Mesenchymal stem cell (in vitro differentiated cells and primary cell): ENCODE results near the gene ARHGEF7.

ENCODE experiments used
- DNase-seq: peaks from one replicate; pipeline ENCODE4 v3.0.0-alpha.2; 2013
- H2AFZ ChIP-seq: one replicate; pipeline ENCODE4 v1.6.1; 2013; ENCODE audit warnings: low read depth, mild to moderate bottlenecking, control low read depth, inconsistent platforms, low read length, moderate library complexity
- H2AK5ac ChIP-seq: 2 replicates; pipeline ENCODE4 v1.6.1; 2013; ENCODE audit warnings: low read length, moderate library complexity, mild to moderate bottlenecking, inconsistent platforms; ENCODE audit not compliant: severe bottlenecking
- H2BK120ac ChIP-seq: one replicate; pipeline ENCODE4 v1.6.1; 2013; ENCODE audit warnings: low read depth, mild to moderate bottlenecking, inconsistent platforms, low read length, moderate library complexity
- H2BK12ac ChIP-seq, 2 experiments: one replicate each; pipeline ENCODE4 v1.6.1; 2013; ENCODE audit warnings: inconsistent platforms in 2 of 2, low read length in 2 of 2, mild to moderate bottlenecking in 2 of 2, moderate library complexity in 2 of 2, control low read depth in 1 of 2
- H2BK15ac ChIP-seq: one replicate; pipeline ENCODE4 v1.6.1; 2013; ENCODE audit warnings: mild to moderate bottlenecking, low read depth, inconsistent platforms; ENCODE audit not compliant: poor library complexity, severe bottlenecking
- H2BK5ac ChIP-seq: 2 replicates; pipeline ENCODE4 v1.6.1; 2013; ENCODE audit warnings: low read depth, mild to moderate bottlenecking, low read length, control low read depth, inconsistent platforms; ENCODE audit not compliant: poor library complexity, severe bottlenecking
- H3K14ac ChIP-seq, 2 experiments: one replicate each; pipeline ENCODE4 v1.6.1; 2013; ENCODE audit warnings: inconsistent platforms in 2 of 2, low read length in 2 of 2, control low read depth in 1 of 2, mild to moderate bottlenecking in 1 of 2, moderate library complexity in 1 of 2
- H3K18ac ChIP-seq, 2 experiments: one replicate each; pipeline ENCODE4 v1.6.1; 2013; ENCODE audit warnings: inconsistent platforms in 2 of 2, low read length in 2 of 2, control low read depth in 1 of 2, low read depth in 1 of 2, mild to moderate bottlenecking in 1 of 2
- H3K23ac ChIP-seq, 2 experiments: one replicate each; pipeline ENCODE4 v1.6.1; 2013; ENCODE audit warnings: inconsistent platforms in 2 of 2, low read length in 2 of 2, mild to moderate bottlenecking in 2 of 2, moderate library complexity in 2 of 2, control low read depth in 1 of 2
- H3K27ac ChIP-seq: 2 replicates; pipeline ENCODE4 v1.5.1; 2013; ENCODE audit warnings: mild to moderate bottlenecking, moderate library complexity, low read length, control low read depth, inconsistent platforms; ENCODE audit not compliant: poor library complexity, severe bottlenecking
- H3K27me3 ChIP-seq, 2 experiments: 2 replicates each; pipeline versions ENCODE4 v1.6.1 to v1.7.0; 2013; ENCODE audit warnings: low read length in 2 of 2, mild to moderate bottlenecking in 2 of 2, moderate library complexity in 2 of 2, control low read depth in 1 of 2, inconsistent platforms in 1 of 2; ENCODE audit not compliant: control insufficient read depth in 1 of 2, insufficient read depth in 1 of 2
- H3K36me3 ChIP-seq, 2 experiments: 2 replicates each; pipeline versions ENCODE4 v1.6.1 to v1.7.0; 2013; ENCODE audit warnings: low read length in 2 of 2, control low read depth in 1 of 2, inconsistent platforms in 1 of 2, low read depth in 1 of 2, mild to moderate bottlenecking in 1 of 2; ENCODE audit not compliant: insufficient read depth in 2 of 2, control insufficient read depth in 1 of 2
- H3K4ac ChIP-seq, 2 experiments: one replicate each; pipeline ENCODE4 v1.6.1; 2013; ENCODE audit warnings: inconsistent platforms in 2 of 2, low read length in 2 of 2, mild to moderate bottlenecking in 2 of 2, moderate library complexity in 2 of 2, control low read depth in 1 of 2, low read depth in 1 of 2
- H3K4me1 ChIP-seq: 2 replicates; pipeline ENCODE4 v1.6.1; 2013; ENCODE audit warnings: low read depth, low read length, control low read depth; ENCODE audit not compliant: control insufficient read depth, insufficient read depth
- H3K4me2 ChIP-seq: 2 replicates; pipeline ENCODE4 v1.6.1; 2013; ENCODE audit warnings: low read length, mild to moderate bottlenecking, inconsistent platforms; ENCODE audit not compliant: poor library complexity, severe bottlenecking
- H3K4me3 ChIP-seq, 2 experiments: 2 replicates each; pipeline versions ENCODE4 v1.5.1 to v1.7.0; 2013; ENCODE audit warnings: low read length in 2 of 2, mild to moderate bottlenecking in 2 of 2, control low read depth in 1 of 2, low read depth in 1 of 2; ENCODE audit not compliant: insufficient read depth in 1 of 2
- H3K79me1 ChIP-seq: replicated peaks from 2 replicates; pipeline ENCODE4 v1.6.1; 2013; ENCODE audit warnings: mild to moderate bottlenecking, control low read depth, low read length, inconsistent platforms; ENCODE audit not compliant: poor library complexity, severe bottlenecking
- H3K9ac ChIP-seq: 2 replicates; pipeline ENCODE4 v1.7.0; 2013; ENCODE audit warnings: mild to moderate bottlenecking, low read length, moderate library complexity
- H3K9me3 ChIP-seq: 2 replicates; pipeline ENCODE4 v1.7.0; 2013; ENCODE audit warnings: mild to moderate bottlenecking, low read length; ENCODE audit not compliant: control insufficient read depth
- H4K8ac ChIP-seq: one replicate; pipeline ENCODE4 v1.6.1; 2013; ENCODE audit warnings: inconsistent platforms, mild to moderate bottlenecking, low read length, moderate library complexity
- H4K91ac ChIP-seq: one replicate; pipeline ENCODE4 v1.6.1; 2013; ENCODE audit warnings: mild to moderate bottlenecking, low read length, inconsistent platforms
- WGBS: methylation state at CpG from one replicate; pipeline ENCODE4 v1.1.7; 2013; ENCODE audit warnings: mixed read lengths; 5-methylcytosine and 5-hydroxymethylcytosine counted together

ARHGEF7 gene

GRCh38 chr13:111262281-111262680 is 147.2 kb downstream of the ARHGEF7 start:
- Histone ChIP-seq H3K9me3 (no peaks in the 10 kb centered on the region), H3K27me3 (no peaks in the 10 kb centered on the region), H2AFZ (no peak overlapping the region), H2BK5ac (no peak overlapping the region), H3K4ac (no peak overlapping the region), H3K4me3 (no peak overlapping the region), H3K9ac (no peak overlapping the region), H2AK5ac (no peak overlapping the region), H4K8ac (no peak overlapping the region), H3K18ac (no peak overlapping the region), H2BK12ac (no peak overlapping the region), H3K23ac (no peak overlapping the region), H3K27ac (no peak overlapping the region), H3K36me3 (peaks cover 32 to 42% of the 10 kb centered on the region in 2 experiments), H3K4me1 (peaks cover 6% of the 10 kb centered on the region), H4K91ac (no peak overlapping the region), H3K14ac (no peak overlapping the region), H2BK120ac (no peak overlapping the region), H2BK15ac (no peak overlapping the region), H3K4me2 (no peak overlapping the region), H3K79me1 (peaks cover 43% of the 10 kb centered on the region)
- 93% methylated on average over 4 of the region's 4 CpGs for WGBS
- no peak for DNase-seq

GRCh38 chr13:111262715-111263114 is 147.6 kb downstream of the ARHGEF7 start:
- WGBS: 98% methylated on average over 3 of the region's 3 CpGs
- no peak overlapping the region for H2BK12ac ChIP-seq

GRCh38 chr13:111263566-111263965 is 148.5 kb downstream of the ARHGEF7 start:
- H3K4ac ChIP-seq: no peak overlapping the region
- H2BK120ac ChIP-seq: no peak overlapping the region
- DNase-seq: no peak
- H2AFZ ChIP-seq: no peak overlapping the region
- peaks cover 35% of the 10 kb centered on the region for H3K79me1 ChIP-seq
- no peak overlapping the region for H4K91ac ChIP-seq
- no peaks in the 10 kb centered on the region for H3K27me3 ChIP-seq
- no peak overlapping the region for H3K18ac ChIP-seq
- no peaks in the 10 kb centered on the region for H3K9me3 ChIP-seq
- peaks cover 6% of the 10 kb centered on the region for H3K4me1 ChIP-seq
- H2BK5ac ChIP-seq: no peak overlapping the region
- no peak overlapping the region for H2BK12ac ChIP-seq
- H2BK15ac ChIP-seq: no peak overlapping the region
- no peak overlapping the region for H3K4me2 ChIP-seq
- peaks cover 23 to 41% of the 10 kb centered on the region in 2 experiments for H3K36me3 ChIP-seq
- no peak overlapping the region for H3K9ac ChIP-seq
- no peak overlapping the region for H2AK5ac ChIP-seq
- H3K27ac ChIP-seq: no peak overlapping the region
- H4K8ac ChIP-seq: no peak overlapping the region
- no peak overlapping the region for H3K14ac ChIP-seq
- 99% methylated on average over 2 of the region's 3 CpGs for WGBS
- H3K4me3 ChIP-seq: no peak overlapping the region
- H3K23ac ChIP-seq: no peak overlapping the region

More at GRCh38 chr13:111262715-111263114, 147.6 kb downstream of the ARHGEF7 start:
- Histone ChIP-seq H2BK5ac (no peak overlapping the region), H3K4me3 (no peak overlapping the region), H2BK120ac (no peak overlapping the region), H3K4me1 (peaks cover 6% of the 10 kb centered on the region), H3K79me1 (peaks cover 41% of the 10 kb centered on the region), H2AFZ (no peak overlapping the region), H3K4ac (no peak overlapping the region), H3K9ac (no peak overlapping the region), H2AK5ac (no peak overlapping the region), H3K27me3 (no peaks in the 10 kb centered on the region), H3K4me2 (no peak overlapping the region), H3K23ac (no peak overlapping the region), H3K14ac (no peak overlapping the region), H3K27ac (no peak overlapping the region), H4K91ac (no peak overlapping the region), H4K8ac (no peak overlapping the region), H3K9me3 (no peaks in the 10 kb centered on the region), H3K18ac (no peak overlapping the region), H2BK15ac (no peak overlapping the region), H3K36me3 (peaks cover 28 to 42% of the 10 kb centered on the region in 2 experiments)
- DNase-seq: no peak

GRCh38 chr13:111265006-111265700 is 150.0 kb downstream of the ARHGEF7 start:
- Histone ChIP-seq H4K8ac (no peak overlapping the region), H3K23ac (peak overlapping the region in 1 of 2 experiments; percentile 36), H3K79me1 (peaks cover 44% of the 10 kb centered on the region), H3K36me3 (peaks cover 28 to 45% of the 10 kb centered on the region in 2 experiments), H3K4me1 (peaks cover 8% of the 10 kb centered on the region), H3K14ac (no peak overlapping the region), H3K27me3 (no peaks in the 10 kb centered on the region), H3K4me2 (no peak overlapping the region), H3K4me3 (no peak overlapping the region), H3K27ac (no peak overlapping the region), H2BK15ac (no peak overlapping the region), H2BK5ac (no peak overlapping the region), H2AFZ (no peak overlapping the region), H3K4ac (no peak overlapping the region), H3K9ac (no peak overlapping the region), H3K9me3 (no peaks in the 10 kb centered on the region), H2BK12ac (no peak overlapping the region), H4K91ac (no peak overlapping the region), H2AK5ac (no peak overlapping the region), H2BK120ac (no peak overlapping the region), H3K18ac (no peak overlapping the region)
- no peak for DNase-seq
- WGBS: 87% methylated on average over 12 of the region's 14 CpGs
